Stimulated activated naive CD8-positive, alpha-beta T cell treated with anti-CD3 and anti-CD28 coated beads, Interleukin-15, Interleukin-2, amounts not matched to agents 100 ng/mL and 50 ng/mL, for 24 hours (primary cell): ENCODE measurements around the gene PDXDC1.
"Not testable (repeated sequence)": the region's sequence is repeated elsewhere in the genome, so short reads cannot be mapped to it uniquely, and the experiment has no call there.

Source experiments
- H3K27ac Mint-ChIP-seq: one replicate; pipeline ENCODE4 v1.8.0; 2021; ENCODE audit warnings: mild to moderate bottlenecking, mixed read lengths
- H3K27me3 Mint-ChIP-seq: one replicate; pipeline ENCODE4 v1.8.0; 2021; ENCODE audit warnings: mixed read lengths
- H3K36me3 Mint-ChIP-seq: one replicate; pipeline ENCODE4 v1.8.0; 2021; ENCODE audit warnings: low read depth, mixed read lengths
- H3K4me1 Mint-ChIP-seq: one replicate; pipeline ENCODE4 v1.8.0; 2021; ENCODE audit warnings: low read depth, mixed read lengths
- H3K4me3 Mint-ChIP-seq: one replicate; pipeline ENCODE4 v1.8.0; 2021; ENCODE audit warnings: mild to moderate bottlenecking, mixed read lengths
- H3K9me3 Mint-ChIP-seq: one replicate; pipeline ENCODE4 v1.8.0; 2021; ENCODE audit warnings: mixed read lengths

PDXDC1 gene

GRCh38 chr16:15023381-15024077 lies 48.7 kb downstream of the PDXDC1 start:
- H3K4me3 Mint-ChIP-seq, H3K27ac Mint-ChIP-seq, H3K9me3 Mint-ChIP-seq, H3K4me1 Mint-ChIP-seq, H3K27me3 Mint-ChIP-seq: not testable (repeated sequence)
- peaks cover 71% of the 10 kb centered on the region for H3K36me3 Mint-ChIP-seq

GRCh38 chr16:15024858-15025199 lies 50.0 kb downstream of the PDXDC1 start:
- not testable (repeated sequence) for H3K27ac Mint-ChIP-seq, H3K9me3 Mint-ChIP-seq, H3K27me3 Mint-ChIP-seq, H3K4me3 Mint-ChIP-seq, H3K4me1 Mint-ChIP-seq
- H3K36me3 Mint-ChIP-seq, result peaks cover 66% of the 10 kb centered on the region

- not testable (repeated sequence) for H3K27ac Mint-ChIP-seq, H3K4me3 Mint-ChIP-seq, H3K9me3 Mint-ChIP-seq, H3K27me3 Mint-ChIP-seq, H3K4me1 Mint-ChIP-seq
- peaks cover 66% of the 10 kb centered on the region for H3K36me3 Mint-ChIP-seq
Measured at GRCh38 chr16:15025234-15025951, 50.6 kb downstream of the PDXDC1 start.

GRCh38 chr16:15027051-15027450 lies 52.2 kb downstream of the PDXDC1 start:
- not testable (repeated sequence) for H3K27me3 Mint-ChIP-seq, H3K9me3 Mint-ChIP-seq, H3K4me3 Mint-ChIP-seq, H3K27ac Mint-ChIP-seq
- H3K4me1 Mint-ChIP-seq, result peaks cover 12% of the 10 kb centered on the region
- H3K36me3 Mint-ChIP-seq, result peaks cover 67% of the 10 kb centered on the region

- H3K27ac Mint-ChIP-seq, result not testable (repeated sequence)
Measured at GRCh38 chr16:15027503-15028344, 52.9 kb downstream of the PDXDC1 start.

GRCh38 chr16:15028345-15028715 lies 53.5 kb downstream of the PDXDC1 start:
- H3K4me3 Mint-ChIP-seq, H3K27ac Mint-ChIP-seq, H3K27me3 Mint-ChIP-seq, H3K9me3 Mint-ChIP-seq: not testable (repeated sequence)
- Mint-ChIP-seq H3K4me1 (peaks cover 11% of the 10 kb centered on the region), H3K36me3 (peaks cover 54% of the 10 kb centered on the region)

More at GRCh38 chr16:15027503-15028344, 52.9 kb downstream of the PDXDC1 start:
- peaks cover 11% of the 10 kb centered on the region for H3K4me1 Mint-ChIP-seq
- not testable (repeated sequence) for H3K9me3 Mint-ChIP-seq, H3K27me3 Mint-ChIP-seq, H3K4me3 Mint-ChIP-seq
- H3K36me3 Mint-ChIP-seq, result peaks cover 60% of the 10 kb centered on the region

GRCh38 chr16:15028801-15029698 lies 54.2 kb downstream of the PDXDC1 start:
- H3K27ac Mint-ChIP-seq, H3K9me3 Mint-ChIP-seq, H3K27me3 Mint-ChIP-seq, H3K4me3 Mint-ChIP-seq: not testable (repeated sequence)
- H3K36me3 Mint-ChIP-seq, result peaks cover 48% of the 10 kb centered on the region
- peaks cover 11% of the 10 kb centered on the region for H3K4me1 Mint-ChIP-seq

GRCh38 chr16:15029749-15030148 lies 54.9 kb downstream of the PDXDC1 start:
- H3K36me3 Mint-ChIP-seq, result peaks cover 44% of the 10 kb centered on the region
- H3K27me3 Mint-ChIP-seq, H3K4me3 Mint-ChIP-seq, H3K9me3 Mint-ChIP-seq, H3K27ac Mint-ChIP-seq: not testable (repeated sequence)
- H3K4me1 Mint-ChIP-seq, result peaks cover 11% of the 10 kb centered on the region

GRCh38 chr16:15031179-15031578 lies 56.4 kb downstream of the PDXDC1 start:
- Mint-ChIP-seq H3K36me3 (peaks cover 41% of the 10 kb centered on the region), H3K4me3 (no peak overlapping the region), H3K27ac (peak overlapping the region; percentile 52), H3K4me1 (peaks cover 11% of the 10 kb centered on the region), H3K9me3 (no peaks in the 10 kb centered on the region), H3K27me3 (no peaks in the 10 kb centered on the region)

GRCh38 chr16:15031586-15031985 lies 56.8 kb downstream of the PDXDC1 start:
- H3K27me3 Mint-ChIP-seq, result no peaks in the 10 kb centered on the region
- no peak overlapping the region for H3K27ac Mint-ChIP-seq
- peaks cover 44% of the 10 kb centered on the region for H3K36me3 Mint-ChIP-seq
- H3K9me3 Mint-ChIP-seq, result no peaks in the 10 kb centered on the region
- H3K4me1 Mint-ChIP-seq, result peaks cover 11% of the 10 kb centered on the region
- no peak overlapping the region for H3K4me3 Mint-ChIP-seq

GRCh38 chr16:15032547-15033308 lies 57.9 kb downstream of the PDXDC1 start:
- Mint-ChIP-seq H3K36me3 (peaks cover 46% of the 10 kb centered on the region), H3K27me3 (no peaks in the 10 kb centered on the region), H3K9me3 (no peaks in the 10 kb centered on the region), H3K4me1 (peaks cover 11% of the 10 kb centered on the region), H3K27ac (no peak overlapping the region), H3K4me3 (no peak overlapping the region)

GRCh38 chr16:15033309-15033707 lies 58.5 kb downstream of the PDXDC1 start:
- H3K9me3 Mint-ChIP-seq, result no peaks in the 10 kb centered on the region
- peaks cover 11% of the 10 kb centered on the region for H3K4me1 Mint-ChIP-seq
- no peak overlapping the region for H3K4me3 Mint-ChIP-seq
- H3K27me3 Mint-ChIP-seq, result no peaks in the 10 kb centered on the region
- peak overlapping the region; percentile 36 for H3K27ac Mint-ChIP-seq
- peaks cover 44% of the 10 kb centered on the region for H3K36me3 Mint-ChIP-seq

GRCh38 chr16:15034266-15035162 lies 59.7 kb downstream of the PDXDC1 start:
- no peak overlapping the region for H3K27ac Mint-ChIP-seq
- H3K36me3 Mint-ChIP-seq, result peaks cover 48% of the 10 kb centered on the region
- H3K4me3 Mint-ChIP-seq, result no peak overlapping the region
- peaks cover 11% of the 10 kb centered on the region for H3K4me1 Mint-ChIP-seq
- no peaks in the 10 kb centered on the region for H3K9me3 Mint-ChIP-seq
- H3K27me3 Mint-ChIP-seq, result no peaks in the 10 kb centered on the region
